ENCODE data around the gene RGS14.
A peak's percentile ranks its signal among the peaks of the same experiment; 100 is the strongest.

RGS14 gene

GRCh38 chr5:177383181-177383580 lies 25.5 kb downstream of the RGS14 start:
- DNase-seq = no peak

DNA sequence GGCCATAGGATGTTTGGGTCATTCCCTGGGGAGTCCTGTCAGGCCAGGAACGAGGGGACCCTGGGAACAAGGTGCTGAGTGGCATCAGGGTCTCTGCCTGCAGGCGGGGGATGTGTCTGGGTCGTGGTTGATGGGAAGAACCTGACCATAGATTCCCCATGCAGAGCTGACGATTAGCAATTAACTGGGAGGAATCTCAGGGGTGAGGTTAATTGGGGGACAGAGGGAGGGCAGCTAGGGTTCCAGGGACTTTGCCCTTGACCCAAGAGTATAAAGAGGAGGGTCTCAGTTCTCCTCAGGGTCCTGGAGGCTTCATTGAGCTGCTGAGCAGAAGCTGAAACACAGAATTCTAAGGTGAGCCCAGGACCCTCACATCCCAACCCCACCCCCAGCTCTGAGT lies 26.4 kb downstream of the RGS14 start, which contains the start of gene SLC34A1:
Gene SLC34A1, plus strand, starts transcription at position 301 of the 400 bp plus-strand sequence. CDS start 1,308 bp downstream, outside the sequence.
- DNase-seq = no peak

GRCh38 chr5:177385720-177386119 lies 28.0 kb downstream of the RGS14 start:
- DNase-seq = no peak

DNA sequence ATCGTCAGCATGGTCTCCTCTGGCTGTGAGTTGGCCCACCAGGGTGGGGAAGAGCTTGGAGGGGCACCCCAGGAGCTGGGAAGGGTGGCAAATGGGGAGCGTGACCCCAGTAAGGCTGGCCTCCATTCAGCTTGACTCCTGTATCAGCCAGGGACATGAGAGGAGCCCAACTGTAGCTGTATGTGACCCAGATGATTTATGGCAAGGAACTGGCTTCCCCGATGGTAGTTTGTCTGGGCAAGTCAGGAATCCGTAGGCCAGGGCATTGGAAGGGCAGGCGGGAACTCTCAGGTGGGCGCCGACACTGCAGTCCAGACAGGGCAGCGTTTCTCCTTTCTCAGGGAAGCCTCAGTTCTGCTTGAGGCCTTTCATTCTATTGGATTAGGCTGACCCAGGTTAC lies 28.8 kb downstream of the RGS14 start:
- DNase-seq = no peak

- no peak for DNase-seq
These were observed 29.7 kb downstream of the RGS14 start for GRCh38 chr5:177387405-177387804.

GRCh38 chr5:177388521-177389052 lies 30.9 kb downstream of the RGS14 start:
- DNase-seq = no peak

- peak; percentile 76 for DNase-seq
These were observed 31.8 kb downstream of the RGS14 start for GRCh38 chr5:177389241-177390169.

- peak; percentile 90 for DNase-seq
These were observed 32.9 kb downstream of the RGS14 start for GRCh38 chr5:177390363-177391300.

DNA sequence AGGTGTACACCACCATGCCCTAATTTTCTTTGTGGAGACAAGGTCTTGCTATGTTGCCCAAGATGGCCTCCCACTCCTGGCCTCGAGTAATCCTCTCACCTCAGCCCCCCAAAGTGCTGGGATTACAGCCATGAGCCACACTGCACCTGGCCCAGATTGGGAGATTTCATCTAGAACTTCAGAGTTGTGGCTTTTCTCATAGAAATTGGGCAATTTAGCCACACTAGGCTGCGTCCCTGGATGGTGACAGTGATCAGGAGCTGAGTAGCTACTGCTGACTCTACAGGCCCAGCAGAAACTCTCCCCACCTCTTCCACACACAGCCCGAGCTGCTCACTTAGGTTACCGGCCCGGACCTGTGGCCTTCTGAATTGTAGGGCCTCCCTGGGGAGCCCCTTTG lies 35.0 kb downstream of the RGS14 start:
- DNase-seq = no peak

GRCh38 chr5:177393206-177393765 lies 35.6 kb downstream of the RGS14 start:
- no peak for DNase-seq

- no peak for DNase-seq
These were observed 36.3 kb downstream of the RGS14 start for GRCh38 chr5:177393990-177394389.

- no peak for DNase-seq
These were observed 38.4 kb downstream of the RGS14 start for GRCh38 chr5:177396078-177396477.

- DNase-seq = no peak
These were observed 39.1 kb downstream of the RGS14 start for GRCh38 chr5:177396807-177397206.

GRCh38 chr5:177397875-177398390 lies 40.2 kb downstream of the RGS14 start:
- no peak for DNase-seq

GRCh38 chr5:177399997-177400868 lies 42.5 kb downstream of the RGS14 start, which contains the start of gene PFN3:
TSS of gene PFN3 (minus strand) at chr5:177400661. CDS start at chr5:177400576, 85 bp downstream.
- no peak for DNase-seq

DNA sequence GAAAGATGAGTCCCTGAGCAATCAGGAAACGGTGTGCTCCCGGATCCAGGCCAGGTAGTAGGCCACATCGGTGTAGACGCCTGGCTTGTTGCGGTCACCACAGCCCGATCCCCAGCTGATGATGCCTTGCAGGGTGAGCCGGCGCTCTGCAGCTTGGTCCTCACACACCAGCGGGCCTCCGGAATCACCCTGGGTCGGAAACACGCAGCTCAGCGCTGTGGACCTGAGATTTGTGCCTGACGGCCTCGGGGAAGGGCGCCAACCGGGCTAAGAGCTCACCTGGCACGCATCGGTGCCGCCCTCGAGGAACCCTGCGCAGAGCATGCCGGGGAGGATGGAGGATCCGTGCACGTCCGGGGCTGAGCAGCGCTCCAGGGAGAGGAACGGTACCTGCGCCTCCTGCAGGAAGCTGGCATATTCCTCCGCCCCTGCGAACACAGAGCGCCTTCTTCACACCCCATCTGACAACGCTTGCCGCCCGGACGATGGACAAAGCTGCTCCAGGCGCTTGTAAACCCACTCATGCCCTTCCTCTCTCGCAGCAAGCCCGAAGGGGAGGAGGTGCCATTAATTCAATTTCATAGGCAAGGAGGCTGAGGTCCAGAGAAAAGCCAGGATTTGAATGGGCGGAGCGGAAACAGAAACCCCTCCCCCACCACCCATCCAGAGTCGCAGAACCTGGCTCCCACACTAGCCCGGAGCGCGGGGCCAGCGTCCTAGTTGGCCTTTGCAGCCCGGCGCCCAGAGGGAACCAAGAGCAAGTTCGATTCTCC lies 44.7 kb downstream of the RGS14 start:
- peak; percentile 74 for DNase-seq

GRCh38 chr5:177403102-177403791 lies 45.5 kb downstream of the RGS14 start:
- peak; percentile 66 for DNase-seq

DNA sequence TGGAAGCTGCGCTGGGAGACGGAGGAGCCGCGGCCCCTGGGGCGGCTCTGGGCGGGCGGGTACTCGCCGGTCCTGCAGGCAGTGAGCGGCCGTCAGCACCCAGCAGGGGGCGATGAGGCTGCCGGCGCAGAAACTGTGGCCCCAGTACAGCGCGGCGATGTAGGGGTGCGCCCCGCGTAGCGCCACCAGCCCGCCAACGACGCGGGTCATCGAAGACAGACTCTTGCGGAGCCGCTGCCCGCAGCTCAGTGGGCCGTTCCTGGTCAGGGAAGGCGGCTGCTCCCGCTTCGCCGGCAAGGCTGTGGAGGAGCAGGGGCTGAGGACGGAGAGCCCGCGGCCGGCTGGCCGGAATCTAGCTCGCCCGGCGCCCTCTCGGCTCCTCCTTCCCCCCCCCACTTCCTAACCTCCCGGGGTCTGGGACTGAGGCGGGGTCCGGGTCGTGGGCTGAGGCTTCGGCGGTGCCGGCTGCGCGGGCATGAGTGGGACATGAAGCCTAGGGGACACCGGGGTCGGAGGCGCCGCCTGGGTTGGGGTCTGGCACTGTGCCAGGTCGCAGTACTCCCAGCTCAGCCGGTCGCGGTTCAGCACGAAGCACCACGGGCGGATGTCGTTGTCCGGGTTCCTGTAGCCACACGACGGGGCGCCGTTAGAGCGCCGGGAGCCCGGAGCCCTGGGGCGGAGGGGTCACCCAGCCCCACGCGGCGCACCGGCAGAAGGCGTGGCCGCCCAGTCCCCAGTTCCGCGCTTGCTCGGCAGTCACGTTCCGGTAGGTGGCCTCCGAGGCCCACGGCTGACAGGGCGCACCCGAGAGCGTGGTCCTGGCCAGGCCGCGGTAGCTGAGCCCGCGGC lies 46.3 kb downstream of the RGS14 start:
- DNase-seq = peak; percentile 91

GRCh38 chr5:177404641-177405179 lies 47.0 kb downstream of the RGS14 start:
- no peak for DNase-seq
